Endothelial cell of umbilical vein (primary cell): ENCODE measurements around the gene TMPRSS11E.

Experiments used
- CTCF ChIP-seq, 2 donors: IDR thresholded peaks; 1 replicate in 1 of 2; 2 replicates in 1 of 2; pipeline ENCODE4 v1.5.1; 2011; ENCODE audit warnings: low read length in 2 of 2, mild to moderate bottlenecking in 2 of 2, moderate library complexity in 2 of 2, control low read depth in 1 of 2, inconsistent platforms in 1 of 2, low read depth in 1 of 2; ENCODE audit not compliant: insufficient read depth in 1 of 2; ENCODE audit errors: extremely low read depth in 1 of 2
- EZH2 ChIP-seq: IDR thresholded peaks from 2 replicates; pipeline ENCODE4 v1.6.1; 2012; ENCODE audit warnings: borderline replicate concordance, low read depth, mild to moderate bottlenecking, moderate library complexity, low read length, inconsistent platforms; ENCODE audit not compliant: severe bottlenecking
- MYC ChIP-seq: IDR thresholded peaks from one replicate; pipeline ENCODE4 v1.6.1; 2011; ENCODE audit warnings: mild to moderate bottlenecking, low read depth, low read length
- POLR2A ChIP-seq: IDR thresholded peaks from 2 replicates; pipeline ENCODE4 v1.6.1; 2012; ENCODE audit warnings: low read depth, mild to moderate bottlenecking, control low read depth, low read length
- POLR2AphosphoS5 ChIP-seq: IDR thresholded peaks from 2 replicates; pipeline ENCODE4 v1.6.1; 2012; ENCODE audit warnings: low read depth, mild to moderate bottlenecking, control low read depth, low read length, moderate library complexity; ENCODE audit not compliant: insufficient read depth
- TF ChIP-seq, protein P1 (sequence below): IDR thresholded peaks from 2 replicates; pipeline ENCODE4 v1.6.1; 2011; ENCODE audit not compliant: insufficient read depth, insufficient read length

DNA sequence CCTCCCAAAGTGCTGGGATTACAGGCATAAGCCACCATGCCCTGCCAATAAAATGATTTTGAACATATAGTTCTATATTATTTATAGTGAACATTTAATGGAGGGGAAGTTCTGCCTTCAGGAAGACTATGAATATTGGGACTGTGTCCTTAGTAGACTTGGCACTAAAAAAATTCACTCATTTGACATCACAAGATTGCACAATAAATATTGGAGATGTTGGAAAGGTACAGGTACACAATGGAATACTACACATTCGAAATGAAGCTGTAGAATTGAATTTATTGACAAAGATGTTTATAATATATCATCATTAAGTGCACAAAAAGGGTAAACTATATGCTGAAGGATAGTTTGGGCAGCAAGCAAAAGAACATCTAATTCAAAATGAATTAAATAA lies 13.0 kb upstream of the TMPRSS11E start:
- TF ChIP-seq, protein P1, sequence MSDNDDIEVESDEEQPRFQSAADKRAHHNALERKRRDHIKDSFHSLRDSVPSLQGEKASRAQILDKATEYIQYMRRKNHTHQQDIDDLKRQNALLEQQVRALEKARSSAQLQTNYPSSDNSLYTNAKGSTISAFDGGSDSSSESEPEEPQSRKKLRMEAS, result no peak
- TF ChIP-seq CTCF (IDR thresholded peaks at IDR 0.05; ENCODE audit: extremely low read depth in 1 of 2, insufficient read depth in 1 of 2, low read depth in 1 of 2, low read length in 2 of 2) (no peak), POLR2AphosphoS5 (no peak), EZH2 (no peak), POLR2A (no peak), MYC (no peak)
